ENCODE data around the gene AVPR1B.
"Not testable (repeated sequence)": the region's sequence is repeated elsewhere in the genome, so short reads cannot be mapped to it uniquely, and the experiment has no call there.

The AVPR1B gene

GRCh38 chr1:206068314-206068713, 48.9 kb downstream of the AVPR1B start:
- peaks cover 0 to 7% of the 10 kb centered on the region in 2 experiments for H3K4me1 ChIP-seq (ENCODE audit: control insufficient read depth in 1 of 2, insufficient read depth in 1 of 2, low read depth in 1 of 2, low read length in 1 of 2)
- no peak overlapping the region for H3K27ac ChIP-seq
- no peaks in the 10 kb centered on the region for H3K9me3 ChIP-seq
- H3K4me3 ChIP-seq (ENCODE audit: low read depth in 1 of 2, low read length in 1 of 2): no peak overlapping the region
- no peak for TF ChIP-seq CTCF (IDR thresholded peaks at IDR 0.05)
- H3K36me3 ChIP-seq: no peaks in the 10 kb centered on the region
- H3K27me3 ChIP-seq: peaks cover 4% of the 10 kb centered on the region

DNA sequence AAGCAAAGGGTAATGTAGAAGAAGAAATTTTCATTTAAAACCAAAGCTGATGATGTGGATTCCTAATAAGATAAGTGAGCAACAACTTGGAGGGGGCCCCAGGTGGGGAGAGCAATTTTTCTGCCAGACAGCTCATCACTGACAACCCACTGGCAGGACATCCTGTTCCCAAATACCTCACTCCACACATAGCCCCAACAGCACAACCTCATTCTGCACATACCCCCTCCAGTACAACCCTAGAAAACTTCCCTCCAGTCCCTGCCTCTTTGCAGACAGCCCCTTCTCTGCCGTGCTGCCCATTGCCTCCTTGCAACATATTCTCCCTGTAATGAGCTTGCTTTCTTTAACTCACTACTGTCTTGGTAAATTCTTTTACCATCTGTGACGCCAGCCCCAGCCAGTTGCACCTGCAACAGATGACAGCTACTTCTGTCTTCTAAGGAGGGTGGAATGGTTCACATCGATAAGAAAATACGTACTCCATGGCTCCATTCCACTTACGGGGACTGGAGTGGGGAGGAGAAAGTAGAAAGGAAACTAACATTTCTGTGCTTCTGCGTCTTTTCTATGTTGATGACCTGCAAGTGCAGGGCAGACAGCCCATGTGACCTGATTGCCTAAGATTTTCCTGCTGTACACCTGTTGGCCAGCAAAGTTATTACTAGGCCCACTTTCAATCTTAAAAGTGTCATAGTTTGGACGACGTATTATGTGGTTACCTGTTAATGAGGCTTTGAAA, 49.5 kb downstream of the AVPR1B start:
- H3K4me3 ChIP-seq (ENCODE audit: low read depth in 1 of 2, low read length in 1 of 2): no peak overlapping the region
- H3K4me1 ChIP-seq (ENCODE audit: control insufficient read depth in 1 of 2, insufficient read depth in 1 of 2, low read depth in 1 of 2, low read length in 1 of 2): peaks cover 0 to 7% of the 10 kb centered on the region in 2 experiments
- H3K27me3 ChIP-seq: peaks cover 4% of the 10 kb centered on the region
- H3K36me3 ChIP-seq: no peaks in the 10 kb centered on the region
- TF ChIP-seq CTCF (IDR thresholded peaks at IDR 0.05): no peak
- no peak overlapping the region for H3K27ac ChIP-seq
- no peaks in the 10 kb centered on the region for H3K9me3 ChIP-seq

- no peak overlapping the region for H3K4me3 ChIP-seq (ENCODE audit: low read depth in 1 of 2, low read length in 1 of 2)
These were observed 50.6 kb downstream of the AVPR1B start for GRCh38 chr1:206066479-206067171.

DNA sequence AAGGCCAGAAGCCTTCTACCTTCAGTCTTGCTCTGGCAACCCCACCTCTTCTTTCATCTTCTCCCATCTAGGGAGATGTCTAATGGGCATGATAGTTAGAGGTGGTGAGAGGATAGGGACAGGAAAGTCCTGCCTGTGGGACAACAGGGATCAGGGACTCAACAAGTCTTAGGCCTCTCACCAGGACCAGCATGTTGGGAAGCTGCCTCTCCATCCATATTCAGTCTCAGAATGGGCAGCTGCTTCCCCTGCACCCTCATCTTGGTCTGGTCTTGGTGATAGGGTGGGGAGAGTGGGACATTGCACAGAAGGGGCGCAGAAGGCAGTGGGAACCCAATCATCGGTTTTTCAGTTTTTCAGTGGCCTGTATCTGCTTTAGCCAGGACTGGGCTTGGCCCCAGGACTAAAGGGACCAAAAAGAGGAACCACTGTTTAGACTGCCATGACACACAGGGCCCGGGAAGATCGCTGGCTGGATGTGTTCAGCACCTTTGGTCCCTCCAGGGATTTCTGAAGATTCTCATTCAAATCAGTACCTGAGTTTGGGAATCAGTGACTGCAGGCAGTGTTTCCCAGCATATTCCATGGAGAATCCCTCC, 51.5 kb downstream of the AVPR1B start:
- Histone ChIP-seq H3K36me3 (no peaks in the 10 kb centered on the region), H3K27me3 (peaks cover 4% of the 10 kb centered on the region), H3K4me1 (ENCODE audit: control insufficient read depth in 1 of 2, insufficient read depth in 1 of 2, low read depth in 1 of 2, low read length in 1 of 2) (peaks cover 0 to 7% of the 10 kb centered on the region in 2 experiments), H3K27ac (no peak overlapping the region), H3K4me3 (ENCODE audit: low read depth in 1 of 2, low read length in 1 of 2) (no peak overlapping the region), H3K9me3 (no peaks in the 10 kb centered on the region)
- TF ChIP-seq CTCF (IDR thresholded peaks at IDR 0.05): no peak

More at GRCh38 chr1:206066479-206067171, 50.6 kb downstream of the AVPR1B start:
- H3K9me3 ChIP-seq: no peaks in the 10 kb centered on the region
- H3K27me3 ChIP-seq: peaks cover 4% of the 10 kb centered on the region
- peaks cover 0 to 7% of the 10 kb centered on the region in 2 experiments for H3K4me1 ChIP-seq (ENCODE audit: control insufficient read depth in 1 of 2, insufficient read depth in 1 of 2, low read depth in 1 of 2, low read length in 1 of 2)
- no peak overlapping the region for H3K27ac ChIP-seq
- no peaks in the 10 kb centered on the region for H3K36me3 ChIP-seq
- no peak for TF ChIP-seq CTCF (IDR thresholded peaks at IDR 0.05)

DNA sequence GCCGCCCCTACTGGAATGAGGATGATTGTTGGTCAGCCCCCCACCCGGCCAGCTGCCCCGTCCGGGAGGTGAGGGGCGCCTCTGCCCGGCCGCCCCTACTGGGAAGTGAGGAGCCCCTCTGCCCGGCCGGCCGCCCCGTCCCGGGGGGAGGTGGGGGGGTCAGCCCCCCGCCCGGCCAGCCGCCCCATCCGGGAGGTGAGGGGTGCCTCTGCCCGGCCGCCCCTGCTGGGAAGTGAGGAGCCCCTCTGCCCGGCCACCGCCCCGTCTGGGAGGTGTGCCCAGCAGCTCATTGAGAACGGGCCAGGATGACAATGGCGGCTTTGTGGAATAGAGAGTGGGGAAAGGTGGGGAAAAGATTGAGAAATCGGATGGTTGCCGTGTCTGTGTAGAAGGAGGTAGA, 52.7 kb downstream of the AVPR1B start:
- not testable (repeated sequence) for H3K36me3 ChIP-seq

DNA sequence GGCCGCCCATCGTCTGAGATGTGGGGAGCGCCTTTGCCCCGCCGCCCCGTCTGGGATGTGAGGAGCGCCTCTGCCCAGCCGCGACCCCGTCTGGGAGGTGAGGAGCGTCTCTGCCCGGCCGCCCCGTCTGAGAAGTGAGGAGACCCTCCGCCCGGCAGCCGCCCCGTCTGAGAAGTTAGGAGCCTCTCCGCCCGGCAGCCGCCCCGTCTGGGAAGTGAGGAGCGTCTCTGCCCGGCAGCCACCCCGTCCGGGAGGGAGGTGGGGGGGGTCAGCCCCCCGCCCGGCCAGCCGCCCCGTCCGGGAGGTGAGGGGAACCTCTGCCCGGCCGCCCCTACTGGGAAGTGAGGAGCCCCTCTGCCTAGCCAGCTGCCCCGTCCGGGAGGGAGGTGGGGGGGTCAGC, 53.2 kb downstream of the AVPR1B start:
- not testable (repeated sequence) for H3K36me3 ChIP-seq; H3K27ac ChIP-seq; H3K4me3 ChIP-seq (ENCODE audit: low read depth in 1 of 2, low read length in 1 of 2); H3K9me3 ChIP-seq; H3K27me3 ChIP-seq; H3K4me1 ChIP-seq (ENCODE audit: control insufficient read depth in 1 of 2, insufficient read depth in 1 of 2, low read depth in 1 of 2, low read length in 1 of 2)

More for the DNA sequence above, 52.7 kb downstream of the AVPR1B start:
- not testable (repeated sequence) for H3K27me3 ChIP-seq; H3K27ac ChIP-seq; H3K4me1 ChIP-seq (ENCODE audit: control insufficient read depth in 1 of 2, insufficient read depth in 1 of 2, low read depth in 1 of 2, low read length in 1 of 2); H3K4me3 ChIP-seq (ENCODE audit: low read depth in 1 of 2, low read length in 1 of 2); H3K9me3 ChIP-seq
